Retina (tissue), 1 donor: ENCODE results near the gene EID2.

Experiments
- DNase-seq: peaks from one replicate; pipeline ENCODE4 v3.0.0-alpha.2; 2016

EID2 gene

DNA sequence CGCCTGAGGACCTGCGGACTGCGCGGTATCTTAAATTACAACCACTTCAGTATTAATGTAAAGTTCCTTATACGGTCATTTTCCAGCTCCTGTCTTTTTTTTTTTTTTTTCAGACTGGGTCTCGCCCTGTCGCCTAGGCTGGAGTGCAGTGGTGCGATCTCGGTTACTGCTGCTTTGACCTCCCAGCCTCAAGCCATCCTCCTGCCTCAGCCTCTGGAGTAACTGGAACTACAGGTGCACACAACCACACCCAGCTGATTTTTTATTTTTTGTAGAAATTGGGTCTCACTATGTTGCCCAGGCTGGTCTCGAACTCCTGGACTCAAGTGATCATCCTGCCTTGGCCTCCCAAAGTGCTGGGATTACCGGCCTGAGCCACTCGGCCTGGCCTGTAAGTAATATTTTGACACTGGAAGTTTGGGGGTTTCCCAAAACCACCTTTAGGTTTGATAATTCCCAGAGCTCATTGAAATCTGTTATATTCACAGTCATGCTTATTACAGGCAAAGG lies 6.9 kb downstream of the EID2 start:
- no peak for DNase-seq

- peak; percentile 96 for DNase-seq
Measured at GRCh38 chr19:39532233-39533002, 7.5 kb downstream of the EID2 start, which contains the start of gene EID2B. EID2B (minus strand) TSS chr19:39532852; CDS start chr19:39532802, 50 bp downstream.

DNA sequence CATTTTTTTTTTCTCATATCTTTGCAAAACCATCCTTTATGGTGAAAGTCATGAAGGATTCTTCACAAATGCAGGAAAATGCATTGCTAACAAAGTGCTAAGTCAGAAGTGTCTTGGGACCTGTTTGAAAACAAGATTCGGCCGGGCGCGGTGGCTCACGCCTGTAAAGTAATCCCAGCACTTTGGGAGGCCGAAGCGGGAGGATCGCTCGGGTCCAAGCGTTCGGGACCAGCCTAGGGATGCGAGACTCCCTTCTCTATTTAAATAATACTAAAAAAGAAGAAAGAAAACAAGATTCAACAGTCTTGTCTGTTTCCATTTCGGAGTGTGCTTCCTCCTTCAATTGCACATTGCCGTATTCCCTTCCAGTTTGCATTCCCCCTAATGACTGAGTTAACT lies 8.1 kb downstream of the EID2 start:
- no peak for DNase-seq

- no peak for DNase-seq
Measured at GRCh38 chr19:39525205-39525604, 14.8 kb downstream of the EID2 start.

GRCh38 chr19:39524495-39524894 lies 15.5 kb downstream of the EID2 start:
- DNase-seq: no peak

GRCh38 chr19:39520541-39521484 lies 19.1 kb downstream of the EID2 start:
- no peak for DNase-seq

DNA sequence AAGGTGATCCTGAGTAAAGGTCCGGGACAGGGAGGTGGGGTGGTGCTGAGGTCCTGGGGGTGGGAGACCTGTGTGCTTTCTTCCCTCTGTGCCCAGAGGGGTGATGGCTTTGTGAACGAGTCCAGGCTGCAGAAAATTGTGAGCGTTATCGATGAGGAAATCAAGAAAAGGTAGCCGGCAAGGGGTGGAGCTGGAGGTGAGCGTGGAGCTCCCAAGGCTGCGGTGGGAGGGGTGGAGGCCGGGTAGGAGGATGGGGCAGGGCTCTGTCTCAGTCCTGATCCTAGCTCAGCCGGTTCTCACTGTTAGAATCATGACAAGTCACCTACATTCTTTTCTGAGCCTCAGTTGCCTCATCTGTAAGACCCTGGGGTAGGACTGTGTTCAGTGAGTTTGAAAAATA lies 21.0 kb downstream of the EID2 start:
- no peak for DNase-seq

GRCh38 chr19:39518458-39518857 lies 21.5 kb downstream of the EID2 start:
- DNase-seq: no peak

DNA sequence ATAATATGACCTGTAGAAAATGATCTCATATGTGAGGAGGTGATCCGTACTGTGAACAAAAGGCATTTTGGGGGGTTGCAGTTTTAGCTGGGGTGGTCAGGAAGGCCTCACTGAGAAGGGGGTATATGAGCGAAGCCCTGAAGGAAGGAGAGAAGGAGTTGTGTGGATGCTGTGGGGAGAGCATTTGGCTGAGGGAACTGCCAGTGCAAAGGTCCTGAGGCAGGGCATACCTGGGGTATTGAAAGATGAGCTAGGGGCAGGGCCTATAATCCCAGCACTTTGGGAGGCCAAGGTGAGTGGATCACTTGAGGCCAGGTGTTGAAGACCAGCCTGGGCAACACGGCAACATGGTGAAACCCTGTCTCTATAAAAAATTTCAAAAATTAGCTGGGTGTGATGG lies 22.5 kb downstream of the EID2 start:
- DNase-seq: no peak

DNA sequence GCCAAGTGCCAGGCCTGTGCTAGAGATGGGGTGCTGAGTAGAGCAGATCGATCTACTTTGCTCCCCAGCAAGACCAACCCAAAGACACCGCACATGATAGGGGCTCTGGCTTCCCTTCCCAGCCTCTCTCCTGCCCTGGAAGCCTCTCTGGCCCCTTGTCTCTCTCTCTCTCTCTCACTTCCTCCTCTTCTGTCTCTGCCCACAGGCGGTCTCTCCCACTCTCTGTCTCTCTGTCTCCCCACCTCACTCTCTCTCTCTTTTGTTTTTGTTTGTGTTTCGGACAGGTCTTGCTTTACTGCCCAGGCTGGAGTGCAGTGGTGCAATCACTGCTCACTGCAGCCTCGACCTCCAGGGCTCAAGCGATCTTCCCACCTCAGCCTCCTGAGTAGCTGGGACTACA lies 23.7 kb downstream of the EID2 start:
- DNase-seq: no peak

- peak; percentile 47 for DNase-seq
Measured at GRCh38 chr19:39515551-39516191, 24.3 kb downstream of the EID2 start.

DNA sequence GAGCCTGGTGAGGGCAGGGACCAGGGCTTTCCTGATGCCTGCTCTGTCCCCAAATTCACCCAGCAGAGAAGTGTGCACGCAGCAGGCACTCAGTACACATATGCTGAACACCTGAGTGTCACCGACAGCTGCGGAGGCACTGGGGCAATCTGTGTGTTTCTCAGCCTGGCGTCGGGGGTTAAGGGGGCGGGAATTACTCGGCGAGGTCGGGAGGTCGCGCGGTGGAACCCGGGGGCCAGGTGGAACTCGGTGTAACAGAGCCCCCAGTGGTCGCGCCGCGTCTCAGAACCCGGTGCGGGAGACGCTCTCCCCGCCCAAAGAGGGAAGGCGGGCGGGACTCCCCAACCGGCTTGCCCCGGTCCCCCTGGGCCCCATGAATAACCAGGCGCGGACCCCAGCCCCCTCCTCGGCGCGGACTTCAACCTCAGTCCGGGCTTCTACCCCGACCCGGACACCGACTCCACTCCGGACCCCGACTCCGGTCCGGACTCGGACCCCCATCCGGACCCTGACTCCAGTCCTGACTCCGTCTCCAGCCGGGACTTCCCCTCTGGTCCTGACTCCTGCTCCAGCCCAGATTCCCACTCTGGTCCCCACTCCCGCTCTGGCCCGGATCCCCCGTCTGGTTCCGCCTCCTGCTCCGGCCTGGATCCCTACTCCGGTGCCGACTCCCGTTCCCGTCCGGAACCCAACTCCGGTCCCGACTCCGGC lies 25.0 kb downstream of the EID2 start, which contains the start of gene SELENOV:
TSS of gene SELENOV (plus strand) at position 300 of the 711 bp plus-strand sequence. CDS start at position 374, 74 bp downstream.
- DNase-seq: peak; percentile 54

GRCh38 chr19:39512988-39513387 lies 27.0 kb downstream of the EID2 start:
- DNase-seq: no peak

DNA sequence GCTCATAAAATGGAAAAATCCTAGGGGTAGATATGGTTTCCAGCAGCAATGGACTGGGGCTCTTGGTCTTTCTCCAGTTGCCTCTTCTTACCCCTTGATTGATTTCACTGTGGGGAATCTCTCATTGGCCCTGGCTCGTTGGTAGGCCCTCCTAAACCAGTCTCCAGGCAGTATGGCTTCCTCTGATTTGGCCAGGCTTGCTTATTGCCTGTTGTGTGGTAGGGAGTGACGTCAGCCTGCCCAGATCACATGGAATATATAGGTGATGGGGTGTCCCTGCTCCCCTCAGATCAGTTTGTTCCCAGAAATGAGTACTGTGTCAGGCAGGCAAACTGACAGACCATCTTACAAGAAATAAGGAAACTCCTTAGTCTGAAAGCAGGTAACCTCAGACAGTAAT lies 30.7 kb downstream of the EID2 start:
- DNase-seq: no peak

GRCh38 chr19:39508629-39509028 lies 31.3 kb downstream of the EID2 start:
- DNase-seq: no peak

DNA sequence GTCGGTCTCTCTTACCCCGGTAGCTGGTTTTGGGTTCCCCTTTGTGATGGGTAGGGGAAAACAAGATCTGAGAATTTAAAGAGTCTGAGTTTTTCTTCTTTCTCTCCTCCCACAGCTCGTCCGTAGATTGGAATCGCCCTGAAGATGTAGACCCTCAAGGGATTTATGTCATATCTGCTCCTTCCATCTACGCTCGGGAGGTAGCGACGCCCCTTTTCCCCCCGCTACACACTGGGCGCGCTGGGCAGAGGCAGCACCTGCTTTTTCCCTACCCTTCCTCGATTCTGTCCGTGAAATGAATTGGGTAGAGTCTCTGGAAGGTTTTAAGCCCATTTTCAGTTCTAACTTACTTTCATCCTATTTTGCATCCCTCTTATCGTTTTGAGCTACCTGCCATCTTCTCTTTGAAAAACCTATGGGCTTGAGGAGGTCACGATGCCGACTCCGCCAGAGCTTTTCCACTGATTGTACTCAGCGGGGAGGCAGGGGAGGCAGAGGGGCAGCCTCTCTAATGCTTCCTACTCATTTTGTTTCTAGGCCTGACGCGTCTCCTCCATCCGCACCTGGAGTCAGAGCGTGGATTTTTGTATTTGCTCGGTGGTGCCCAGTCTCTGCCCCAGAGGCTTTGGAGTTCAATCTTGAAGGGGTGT lies 32.1 kb downstream of the EID2 start:
- no peak for DNase-seq

GRCh38 chr19:39506944-39507714 lies 32.8 kb downstream of the EID2 start:
- DNase-seq: peak; percentile 88

GRCh38 chr19:39506598-39506943 lies 33.4 kb downstream of the EID2 start:
- DNase-seq: no peak

GRCh38 chr19:39502640-39503417 lies 37.1 kb downstream of the EID2 start:
- DNase-seq: peak; percentile 86

GRCh38 chr19:39501340-39501739 lies 38.6 kb downstream of the EID2 start:
- DNase-seq: no peak
